ENCODE data around the gene CCDC175.
A peak's percentile ranks its signal among the peaks of the same experiment; 100 is the strongest.

DNA sequence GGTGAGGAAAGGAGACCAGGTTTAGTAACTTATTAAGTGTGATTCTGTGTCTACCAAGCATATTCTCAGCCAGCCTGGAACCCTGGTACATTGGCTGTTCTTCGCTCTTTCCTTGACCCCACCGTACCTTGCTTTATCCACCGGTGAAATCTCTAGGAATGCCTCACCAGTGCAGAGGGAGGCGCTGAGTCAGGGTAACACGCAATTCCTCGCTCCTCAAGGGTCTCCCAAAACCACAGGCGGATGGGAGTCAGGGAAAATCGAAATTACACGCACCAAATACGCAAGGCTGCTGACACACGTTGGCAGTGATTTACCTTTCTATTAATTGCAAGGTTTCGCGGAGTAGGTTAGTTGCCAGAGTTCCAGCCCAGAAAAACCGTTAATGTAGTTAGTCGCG is 93.2 kb downstream of the CCDC175 start:
- TF ChIP-seq, protein P1, sequence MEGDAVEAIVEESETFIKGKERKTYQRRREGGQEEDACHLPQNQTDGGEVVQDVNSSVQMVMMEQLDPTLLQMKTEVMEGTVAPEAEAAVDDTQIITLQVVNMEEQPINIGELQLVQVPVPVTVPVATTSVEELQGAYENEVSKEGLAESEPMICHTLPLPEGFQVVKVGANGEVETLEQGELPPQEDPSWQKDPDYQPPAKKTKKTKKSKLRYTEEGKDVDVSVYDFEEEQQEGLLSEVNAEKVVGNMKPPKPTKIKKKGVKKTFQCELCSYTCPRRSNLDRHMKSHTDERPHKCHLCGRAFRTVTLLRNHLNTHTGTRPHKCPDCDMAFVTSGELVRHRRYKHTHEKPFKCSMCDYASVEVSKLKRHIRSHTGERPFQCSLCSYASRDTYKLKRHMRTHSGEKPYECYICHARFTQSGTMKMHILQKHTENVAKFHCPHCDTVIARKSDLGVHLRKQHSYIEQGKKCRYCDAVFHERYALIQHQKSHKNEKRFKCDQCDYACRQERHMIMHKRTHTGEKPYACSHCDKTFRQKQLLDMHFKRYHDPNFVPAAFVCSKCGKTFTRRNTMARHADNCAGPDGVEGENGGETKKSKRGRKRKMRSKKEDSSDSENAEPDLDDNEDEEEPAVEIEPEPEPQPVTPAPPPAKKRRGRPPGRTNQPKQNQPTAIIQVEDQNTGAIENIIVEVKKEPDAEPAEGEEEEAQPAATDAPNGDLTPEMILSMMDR (IDR thresholded peaks at IDR 0.05 in 2 of 3, conservative IDR thresholded peaks at IDR 0.05 in 1 of 3; ENCODE audit: borderline replicate concordance in 1 of 3, insufficient read depth in 1 of 3, low read depth in 2 of 3, low read length in 2 of 3), result no peak
- TF ChIP-seq SRF (IDR thresholded peaks at IDR 0.05; ENCODE audit: low read depth) (no peak), ZBTB33 (IDR thresholded peaks at IDR 0.05; ENCODE audit: extremely low read depth, insufficient replicate concordance, low read length) (no peak), EZH2 (IDR thresholded peaks at IDR 0.05) (no peak), SP1 (IDR thresholded peaks at IDR 0.05; ENCODE audit: low read depth) (no peak), RAD21 (IDR thresholded peaks at IDR 0.05; ENCODE audit: low read depth) (no peak), EZH2phosphoT487 (IDR thresholded peaks at IDR 0.05; ENCODE audit: borderline replicate concordance) (no peak), POLR2AphosphoS5 (IDR thresholded peaks at IDR 0.05; ENCODE audit: low read depth, low read length) (no peak), POLR2A (IDR thresholded peaks at IDR 0.05; ENCODE audit: borderline replicate concordance, extremely low read depth, insufficient read depth, insufficient read length) (peak; percentile 30), ZNF274 (IDR thresholded peaks at IDR 0.05; ENCODE audit: low read depth, low read length) (no peak)
- TF ChIP-seq, protein P2, sequence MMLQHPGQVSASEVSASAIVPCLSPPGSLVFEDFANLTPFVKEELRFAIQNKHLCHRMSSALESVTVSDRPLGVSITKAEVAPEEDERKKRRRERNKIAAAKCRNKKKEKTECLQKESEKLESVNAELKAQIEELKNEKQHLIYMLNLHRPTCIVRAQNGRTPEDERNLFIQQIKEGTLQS (IDR thresholded peaks at IDR 0.05), result no peak
- TF ChIP-seq, protein P3, sequence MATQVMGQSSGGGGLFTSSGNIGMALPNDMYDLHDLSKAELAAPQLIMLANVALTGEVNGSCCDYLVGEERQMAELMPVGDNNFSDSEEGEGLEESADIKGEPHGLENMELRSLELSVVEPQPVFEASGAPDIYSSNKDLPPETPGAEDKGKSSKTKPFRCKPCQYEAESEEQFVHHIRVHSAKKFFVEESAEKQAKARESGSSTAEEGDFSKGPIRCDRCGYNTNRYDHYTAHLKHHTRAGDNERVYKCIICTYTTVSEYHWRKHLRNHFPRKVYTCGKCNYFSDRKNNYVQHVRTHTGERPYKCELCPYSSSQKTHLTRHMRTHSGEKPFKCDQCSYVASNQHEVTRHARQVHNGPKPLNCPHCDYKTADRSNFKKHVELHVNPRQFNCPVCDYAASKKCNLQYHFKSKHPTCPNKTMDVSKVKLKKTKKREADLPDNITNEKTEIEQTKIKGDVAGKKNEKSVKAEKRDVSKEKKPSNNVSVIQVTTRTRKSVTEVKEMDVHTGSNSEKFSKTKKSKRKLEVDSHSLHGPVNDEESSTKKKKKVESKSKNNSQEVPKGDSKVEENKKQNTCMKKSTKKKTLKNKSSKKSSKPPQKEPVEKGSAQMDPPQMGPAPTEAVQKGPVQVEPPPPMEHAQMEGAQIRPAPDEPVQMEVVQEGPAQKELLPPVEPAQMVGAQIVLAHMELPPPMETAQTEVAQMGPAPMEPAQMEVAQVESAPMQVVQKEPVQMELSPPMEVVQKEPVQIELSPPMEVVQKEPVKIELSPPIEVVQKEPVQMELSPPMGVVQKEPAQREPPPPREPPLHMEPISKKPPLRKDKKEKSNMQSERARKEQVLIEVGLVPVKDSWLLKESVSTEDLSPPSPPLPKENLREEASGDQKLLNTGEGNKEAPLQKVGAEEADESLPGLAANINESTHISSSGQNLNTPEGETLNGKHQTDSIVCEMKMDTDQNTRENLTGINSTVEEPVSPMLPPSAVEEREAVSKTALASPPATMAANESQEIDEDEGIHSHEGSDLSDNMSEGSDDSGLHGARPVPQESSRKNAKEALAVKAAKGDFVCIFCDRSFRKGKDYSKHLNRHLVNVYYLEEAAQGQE (IDR thresholded peaks at IDR 0.05; ENCODE audit: low read depth), result no peak

All from HCT116 (cell line).